Stimulated activated CD8-positive, alpha-beta memory T cell treated with anti-CD3 and anti-CD28 coated beads, Interleukin-12 subunit alpha, Interleukin-12 subunit beta, amount 100 ng/mL, for 24 hours (primary cell): Measurements from ENCODE around the gene SLC25A19.

ENCODE experiments used
- DNase-seq: peaks from one replicate; pipeline ENCODE4 v3.0.0-alpha.2; 2020; ENCODE audit errors: extremely low read depth

The SLC25A19 gene

DNA sequence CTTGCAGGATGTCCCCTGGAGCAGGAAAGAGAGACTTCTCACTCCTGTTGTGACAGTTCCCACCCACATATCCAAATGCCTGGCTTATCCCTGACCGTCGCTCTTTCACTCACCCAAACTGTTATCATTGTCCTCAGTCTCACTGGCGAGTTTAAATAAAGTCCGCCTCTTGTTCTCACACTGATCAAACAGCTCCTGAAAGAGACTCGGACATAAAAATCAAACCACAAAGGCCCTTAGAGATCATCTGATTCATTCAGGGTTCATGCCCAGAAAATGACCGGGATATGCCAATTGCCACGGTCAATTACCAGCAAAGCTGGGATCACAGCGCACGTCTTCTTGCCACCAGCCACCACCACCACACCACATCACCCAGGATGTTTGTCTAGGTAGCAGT lies 47.7 kb downstream of the SLC25A19 start:
- DNase-seq = no peak

DNA sequence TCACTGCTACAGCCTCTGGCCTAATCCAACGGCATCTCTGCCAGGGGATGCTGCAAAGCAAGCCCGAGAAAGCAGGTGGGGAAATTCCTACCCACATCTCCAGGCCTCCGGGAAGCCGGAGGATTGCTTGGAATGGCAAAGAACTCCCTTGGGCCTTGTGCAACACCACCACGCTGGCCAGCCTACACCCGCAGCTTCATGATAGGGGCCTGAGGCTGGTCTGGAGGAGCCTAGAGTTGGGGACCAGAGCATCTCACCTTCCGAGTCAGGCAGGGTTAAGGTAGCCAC lies 48.1 kb downstream of the SLC25A19 start:
- no peak for DNase-seq

DNA sequence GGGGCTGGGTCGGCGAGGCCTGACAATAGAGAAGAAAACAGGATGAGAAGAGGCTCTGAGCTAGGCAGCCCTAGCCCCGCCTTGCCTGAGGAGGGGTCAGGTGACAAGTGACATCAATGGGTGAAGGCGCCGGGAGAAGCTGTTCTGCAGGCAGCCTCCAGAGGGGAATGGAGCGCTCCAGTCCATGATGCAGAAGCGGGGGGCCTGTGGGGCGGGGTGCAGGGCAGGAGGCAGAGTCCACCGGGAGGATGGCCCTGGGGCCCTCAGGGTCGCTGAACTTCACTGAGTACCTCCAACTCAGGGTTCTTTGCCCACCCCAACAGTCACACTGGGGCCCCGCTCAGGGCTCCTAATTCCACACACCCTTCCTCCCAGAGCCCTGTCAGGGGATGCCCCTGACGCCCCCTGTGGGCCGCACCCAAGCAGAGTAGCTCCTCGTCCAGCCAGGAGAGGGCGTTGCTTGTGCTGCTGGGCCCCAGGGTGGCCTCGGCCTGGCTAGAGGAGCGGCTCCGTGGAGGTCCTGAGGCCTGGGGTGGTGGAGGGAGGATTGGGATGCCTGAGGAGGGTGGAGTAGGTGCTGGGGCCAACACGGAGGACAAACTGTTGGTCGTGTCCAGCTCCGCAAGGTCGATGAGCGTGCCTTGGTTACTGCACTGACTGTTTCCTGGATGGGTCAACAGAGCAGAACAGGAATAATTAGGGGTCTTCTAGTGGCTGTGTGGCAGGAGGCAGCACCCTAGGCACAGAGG lies 48.7 kb downstream of the SLC25A19 start:
- no peak for DNase-seq

DNA sequence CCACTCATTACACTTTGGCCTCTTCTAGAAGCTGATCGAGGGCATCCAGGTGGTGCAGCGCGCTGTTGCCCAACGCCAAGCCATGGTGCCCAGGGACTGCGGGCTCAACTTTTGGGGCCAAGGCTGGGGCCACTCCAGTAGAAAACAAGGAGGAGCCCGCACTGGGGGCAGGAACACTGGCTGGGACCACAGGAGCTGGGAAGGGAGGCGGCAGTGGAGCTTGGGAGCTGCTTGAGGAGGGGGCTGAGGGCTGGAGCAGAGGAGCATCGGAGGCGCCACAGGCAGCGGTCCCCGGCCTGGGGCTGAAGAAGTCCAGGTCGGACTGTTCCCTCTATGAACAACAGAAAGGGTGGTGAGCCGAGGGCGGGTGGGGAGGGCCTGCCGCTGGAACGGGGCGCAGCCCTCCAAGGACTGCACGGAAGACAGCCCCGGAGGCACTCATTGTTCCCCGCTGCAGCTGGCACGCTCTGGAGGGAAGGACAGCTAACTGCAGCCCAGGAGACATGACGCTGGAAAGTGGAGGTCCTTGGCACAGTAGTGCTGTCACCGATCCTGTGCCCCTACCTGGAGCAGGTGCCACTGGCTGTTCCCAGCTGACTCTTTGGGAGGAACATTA lies 49.3 kb downstream of the SLC25A19 start:
- no peak for DNase-seq

DNA sequence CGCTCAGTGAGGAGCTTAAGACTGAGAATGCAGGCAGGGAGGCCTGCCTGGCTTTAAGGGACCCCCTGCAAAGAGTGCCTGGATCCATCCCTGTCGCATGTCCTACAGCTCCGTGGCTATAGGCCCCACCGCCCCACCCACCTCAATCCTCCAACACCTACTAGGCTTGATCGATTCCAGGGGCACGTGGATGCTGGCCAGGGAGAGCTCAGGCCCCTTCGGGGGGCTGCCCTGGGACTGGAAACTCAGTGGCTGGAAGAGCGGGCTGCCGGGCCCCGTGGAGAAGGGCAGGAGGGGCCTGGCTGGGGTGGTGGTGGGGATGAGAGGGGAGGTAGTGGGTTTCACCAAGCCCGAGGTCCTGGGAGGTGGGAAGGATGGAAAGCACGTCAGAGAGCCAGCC lies 50.0 kb downstream of the SLC25A19 start:
- no peak for DNase-seq

DNA sequence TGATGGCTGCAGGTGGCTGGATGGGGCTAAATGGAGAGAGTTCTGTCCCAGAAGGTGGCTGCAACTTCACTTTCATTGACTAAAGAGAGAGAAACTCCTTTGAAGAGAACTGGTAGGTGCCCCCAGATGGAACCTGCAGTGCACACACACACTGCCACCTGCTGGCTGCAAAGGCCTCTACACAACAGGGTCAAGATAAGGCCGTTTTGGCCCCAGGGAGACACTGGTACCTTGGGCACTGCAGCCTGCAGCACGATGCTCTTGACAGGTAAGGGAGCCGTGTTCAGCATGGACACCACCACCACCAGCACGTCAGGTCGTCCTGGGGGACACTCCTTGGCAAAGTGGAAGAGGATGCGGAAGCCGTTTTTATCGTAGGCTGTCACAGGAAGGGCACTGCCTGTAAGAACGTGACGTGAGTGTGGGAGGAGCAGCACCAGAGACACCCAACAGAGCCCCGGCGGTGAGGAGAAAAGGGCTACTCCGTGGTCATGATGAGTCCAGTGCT lies 50.5 kb downstream of the SLC25A19 start:
- no peak for DNase-seq

DNA sequence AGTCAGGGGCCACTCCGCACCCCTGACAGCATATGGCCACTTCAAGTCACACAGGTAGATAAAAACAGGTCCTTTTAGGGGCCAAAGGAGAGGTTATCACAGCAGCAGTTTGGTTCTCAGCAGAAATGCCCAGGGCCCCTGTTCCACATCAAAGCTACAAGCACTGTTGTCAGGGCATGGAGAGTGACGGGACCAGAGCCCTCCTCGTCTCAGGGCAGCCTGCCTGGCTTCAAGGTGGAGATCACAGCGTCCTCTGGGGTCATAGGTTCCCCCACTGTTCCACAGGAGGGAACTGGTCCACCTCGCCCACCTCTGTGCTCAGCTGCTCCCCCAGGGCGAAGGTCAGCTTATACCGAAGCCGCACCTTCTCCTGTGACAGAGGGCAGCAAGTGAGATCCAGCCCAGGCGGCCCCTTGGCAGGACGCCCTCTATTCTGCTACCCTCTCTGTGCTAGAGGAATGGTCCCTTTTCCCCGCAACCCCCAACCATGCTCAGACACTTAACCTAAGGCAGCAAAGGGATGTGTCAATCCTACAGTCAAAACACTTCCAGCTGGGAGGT lies 51.1 kb downstream of the SLC25A19 start:
- no peak for DNase-seq

DNA sequence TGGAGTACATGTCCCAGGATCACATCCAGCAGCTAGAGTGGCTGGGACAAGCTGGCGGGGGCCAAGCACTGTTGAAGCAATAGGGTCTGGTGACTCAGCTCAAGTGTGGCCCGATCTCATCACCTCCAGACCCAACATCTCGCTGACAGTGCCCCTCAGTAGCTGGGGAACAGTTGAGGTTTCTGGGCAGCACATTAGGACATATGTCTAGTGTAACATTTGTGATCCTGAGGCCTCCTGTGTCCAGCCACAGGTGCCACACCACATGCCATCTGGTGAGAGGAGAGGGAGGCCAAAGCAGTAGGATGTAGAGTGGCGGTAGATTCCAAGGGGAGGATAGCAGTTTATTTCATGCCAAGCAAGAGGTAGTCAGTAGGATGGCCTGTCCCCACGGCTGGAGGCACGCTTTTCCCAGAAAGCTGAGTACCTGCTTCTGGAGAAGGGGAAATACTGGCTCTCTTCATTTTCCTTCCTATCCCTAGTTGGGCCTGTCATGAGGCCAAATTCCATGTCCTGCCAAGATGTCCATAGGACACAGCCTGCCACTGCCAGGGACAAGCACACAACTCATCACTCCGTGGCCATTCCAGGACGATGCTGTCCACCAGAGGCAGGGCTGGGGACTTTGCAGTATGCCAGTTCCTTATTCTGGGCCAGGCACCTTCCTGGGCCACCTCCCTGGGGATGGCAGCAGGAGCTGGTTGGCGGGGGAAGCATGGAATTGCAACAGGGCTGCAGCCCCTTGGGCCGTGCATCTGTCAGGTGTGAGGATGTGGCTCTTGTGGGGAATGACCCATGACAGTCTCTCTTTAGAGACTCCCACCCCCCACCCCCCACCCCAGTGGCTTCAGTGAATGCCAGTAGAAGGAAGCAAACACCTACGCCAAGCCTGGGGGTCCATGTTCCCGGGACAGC lies 51.9 kb downstream of the SLC25A19 start:
- DNase-seq = no peak

DNA sequence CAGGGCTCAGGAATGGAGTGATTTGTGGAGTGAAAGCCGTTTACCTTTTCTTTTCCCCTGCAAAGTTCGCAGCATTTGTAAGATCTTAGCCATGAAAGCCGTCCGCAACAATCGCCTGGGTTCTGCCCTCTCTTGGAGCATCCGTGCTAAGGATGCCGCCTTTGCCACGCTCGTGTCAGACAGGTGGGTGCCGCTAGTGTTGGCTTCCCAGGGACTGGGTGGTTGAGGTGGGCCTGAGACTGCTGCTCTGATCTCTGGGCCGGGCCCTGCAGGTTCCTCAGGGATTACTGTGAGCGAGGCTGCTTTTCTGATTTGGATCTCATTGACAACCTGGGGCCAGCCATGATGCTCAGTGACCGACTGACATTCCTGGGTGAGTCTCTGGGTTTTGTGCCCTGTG lies 56.4 kb downstream of the SLC25A19 start:
- DNase-seq = no peak

DNA sequence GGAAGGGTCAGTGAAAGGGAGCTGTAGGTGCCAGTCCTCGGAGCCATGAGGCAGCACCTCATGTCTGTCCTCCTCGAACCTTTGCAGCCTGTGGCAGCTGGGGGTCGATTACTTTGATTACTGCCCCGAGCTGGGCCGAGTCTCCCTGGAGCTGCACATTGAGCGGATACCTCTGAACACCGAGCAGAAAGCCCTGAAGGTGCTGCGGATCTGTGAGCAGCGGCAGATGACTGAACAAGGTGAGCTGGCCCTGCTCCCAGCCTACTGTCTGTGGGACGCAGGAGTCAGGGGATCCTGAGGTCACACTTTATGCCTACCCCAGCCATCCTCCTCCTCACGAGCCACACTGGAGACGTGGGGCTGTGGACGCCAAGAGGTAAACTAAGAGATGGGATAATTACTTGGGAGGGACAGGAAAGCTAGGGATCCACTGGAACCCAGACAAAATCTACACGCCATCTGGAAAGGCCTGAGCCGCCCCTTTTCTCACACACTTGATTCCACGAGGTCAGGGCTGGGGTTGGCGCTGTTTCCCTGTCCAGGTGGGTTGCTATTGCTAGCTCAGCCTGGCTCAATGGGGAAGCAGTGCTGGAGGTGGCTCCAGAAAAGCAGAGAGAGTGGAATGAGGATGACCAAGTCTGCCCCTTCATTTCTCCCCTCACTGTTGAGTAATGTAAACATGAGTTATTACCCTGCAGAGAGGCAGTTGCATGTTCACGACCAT lies 57.3 kb downstream of the SLC25A19 start:
- DNase-seq = no peak

DNA sequence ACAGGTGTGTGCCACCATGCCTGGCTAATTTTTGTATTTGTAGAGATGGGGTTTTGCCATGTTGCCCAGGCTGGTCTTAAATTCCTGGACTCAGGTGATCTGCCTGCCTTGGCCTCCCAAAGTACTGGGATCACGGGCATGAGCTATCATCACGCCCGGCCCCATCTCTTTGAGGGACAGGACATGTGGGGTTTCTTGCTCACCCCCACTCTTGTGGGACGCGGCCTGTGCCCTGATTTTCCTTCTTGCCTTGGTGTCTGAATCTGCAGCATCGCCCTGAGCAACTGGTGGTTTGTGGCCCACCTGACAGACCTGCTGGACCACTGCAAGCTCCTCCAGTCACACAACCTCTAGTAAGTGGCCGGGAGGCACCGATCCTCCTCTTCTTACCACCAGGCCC lies 58.2 kb downstream of the SLC25A19 start:
- DNase-seq = no peak

DNA sequence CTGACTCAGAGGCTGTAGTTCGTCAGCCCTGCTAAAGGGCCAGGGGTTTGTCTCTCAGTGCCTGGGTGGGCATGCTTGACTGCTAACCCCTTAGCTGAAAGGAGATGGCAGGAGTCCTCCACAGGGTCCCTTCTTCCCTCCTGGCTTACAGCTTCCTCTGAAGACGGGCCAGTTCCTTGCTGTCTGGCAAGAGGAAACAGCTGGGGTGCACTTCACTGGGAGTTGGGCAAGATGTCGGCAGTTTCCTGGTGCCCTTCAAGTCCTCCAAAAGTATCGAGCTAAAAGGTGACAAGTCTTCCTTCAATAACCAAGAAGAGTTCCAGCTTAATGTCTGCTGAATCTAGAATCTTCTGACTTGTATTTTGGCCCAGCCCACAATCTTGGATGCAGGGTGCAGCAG lies 60.4 kb downstream of the SLC25A19 start:
- no peak for DNase-seq

DNA sequence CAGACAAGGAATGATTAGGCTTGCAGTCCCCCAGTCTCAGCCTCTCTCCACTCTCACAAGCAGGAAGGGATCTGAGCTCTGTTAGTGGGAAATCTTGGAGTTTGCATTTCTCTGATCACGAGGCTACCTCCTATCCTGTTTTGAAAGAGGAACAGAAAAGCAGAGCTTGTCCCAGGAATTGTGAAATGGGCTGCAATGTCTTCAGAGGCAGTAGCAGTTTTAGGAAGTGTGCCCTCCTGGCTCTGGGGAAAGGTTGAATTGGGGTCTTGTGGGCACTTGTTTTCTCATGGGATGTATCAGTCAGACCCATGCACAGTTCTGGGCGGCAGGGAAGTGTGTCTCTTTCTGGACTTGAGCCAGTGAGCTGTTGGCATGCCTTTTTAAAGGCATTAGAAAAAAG lies 60.9 kb downstream of the SLC25A19 start:
- no peak for DNase-seq

DNA sequence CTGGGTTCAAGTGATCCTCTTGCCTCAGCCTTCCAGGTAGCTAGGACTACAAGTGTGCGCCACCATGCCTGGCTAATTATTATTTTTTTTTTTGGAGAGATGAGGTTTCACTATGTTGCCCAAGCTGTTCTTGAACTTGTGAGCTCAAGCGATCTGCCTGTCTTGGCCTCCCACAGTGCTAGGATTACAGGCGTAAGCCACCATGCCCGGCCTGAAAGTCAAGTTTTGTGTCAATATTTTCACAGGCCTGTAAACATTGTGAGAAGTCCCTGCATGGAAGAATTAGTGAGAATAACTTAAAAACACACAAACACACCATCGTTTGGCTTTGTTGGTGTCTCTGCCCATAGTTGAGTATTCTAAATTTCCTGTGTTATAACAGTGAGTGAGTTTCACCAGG lies 61.5 kb downstream of the SLC25A19 start:
- DNase-seq = no peak

DNA sequence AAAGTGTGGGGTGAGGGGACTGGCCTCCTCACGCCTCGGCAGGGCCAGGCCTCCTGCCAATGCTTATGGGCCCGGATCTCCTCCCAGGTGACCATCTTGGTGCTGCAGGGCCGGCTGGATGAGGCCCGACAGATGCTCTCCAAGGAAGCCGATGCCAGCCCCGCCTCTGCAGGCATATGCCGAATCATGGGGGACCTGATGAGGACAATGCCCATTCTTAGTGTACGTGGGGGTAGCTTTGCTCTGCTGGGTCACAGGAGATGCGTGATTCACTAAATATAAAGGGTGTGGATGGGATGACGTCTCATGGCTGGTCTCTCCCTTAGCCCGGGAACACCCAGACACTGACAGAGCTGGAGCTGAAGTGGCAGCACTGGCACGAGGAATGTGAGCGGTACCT lies 64.2 kb downstream of the SLC25A19 start:
- DNase-seq = no peak
